ENCODE results near the gene COL27A1. TPM values are rescaled to one million over a fixed set of nuclear protein-coding genes. Genes with fewer than 3 reads are reported as not detected.

Gene COL27A1
- total and polyA plus RNA-seq, 2 experiments from 2014 or later: 10.5 to 18.0 TPM

- TF ChIP-seq ZNF462 (CRISPR knock-in tag; IDR thresholded peaks at IDR 0.05) (no peak), EZH2phosphoT487 (IDR thresholded peaks at IDR 0.05; ENCODE audit: unreplicated experiment) (no peak), REST (IDR thresholded peaks at IDR 0.05; ENCODE audit: unreplicated experiment) (no peak)
Observed at GRCh38 chr9:114282104-114282485, 126.8 kb downstream of the COL27A1 start (continued).

DNA sequence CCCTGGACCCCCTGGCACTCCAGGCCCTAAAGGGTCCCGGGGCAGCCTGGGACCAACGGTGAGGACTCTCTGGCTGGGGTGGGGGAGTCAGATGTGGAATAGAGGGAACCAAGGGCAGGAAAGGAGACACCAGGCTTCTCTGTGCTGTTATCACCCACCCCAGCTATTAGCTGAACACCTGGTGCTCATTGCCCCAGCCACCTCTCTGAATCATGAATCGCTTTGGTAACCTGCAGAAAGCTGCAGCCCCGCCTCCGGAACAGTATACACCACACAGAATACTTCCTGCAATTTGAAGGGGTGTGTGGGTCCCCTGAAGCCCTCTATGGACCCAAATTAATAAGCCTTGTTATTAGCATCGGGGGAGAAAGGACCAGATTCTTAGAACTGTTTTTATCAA lies 127.2 kb downstream of the COL27A1 start:
- no peak for TF ChIP-seq CREB1 (CRISPR knock-in tag; IDR thresholded peaks at IDR 0.05; ENCODE audit: low read depth)
- H4K20me1 ChIP-seq (replicated peaks; ENCODE audit: insufficient read depth): no peaks in the 10 kb centered on the region; the same call in 1 of the 2 replicates
- no peaks in the 10 kb centered on the region for H3K27me3 ChIP-seq (ENCODE audit: insufficient read depth)
- DNase-seq (ENCODE audit: low spot score) (no peak), ATAC-seq (no peak)
- no peaks in the 10 kb centered on the region for H3K9me2 ChIP-seq (ENCODE audit: insufficient read depth)
- H3K4me3 ChIP-seq: no peak overlapping the region
- no peaks in the 10 kb centered on the region for H3K79me2 ChIP-seq (replicated peaks; ENCODE audit: insufficient read depth)
- H3F3A ChIP-seq (replicated peaks; ENCODE audit: low read depth): no peaks in the 10 kb centered on the region
- Mint-ChIP-seq H3K27me3 (ENCODE audit: insufficient read depth, low read depth, poor library complexity) (no peaks in the 10 kb centered on the region), H3K27ac (no peak overlapping the region), H3K4me3 (no peak overlapping the region), H3K36me3 (ENCODE audit: low read depth) (peaks cover 3% of the 10 kb centered on the region; the same call in 1 of the 3 replicates), H3K9me3 (no peaks in the 10 kb centered on the region; the same call in 2 of the 3 replicates), H3K4me1 (peaks cover 8% of the 10 kb centered on the region; the same call in 2 of the 3 replicates)
- H3K36me3 ChIP-seq (ENCODE audit: insufficient read depth): no peaks in the 10 kb centered on the region
- H2AFZ ChIP-seq: no peak overlapping the region
- H3K4me1 ChIP-seq (ENCODE audit: insufficient read depth): no peaks in the 10 kb centered on the region
- H3K4me2 ChIP-seq: no peak overlapping the region
- H3K27ac ChIP-seq (ENCODE audit: low read depth): no peak overlapping the region

Measured in GM23338 (cell line).